Endothelial cell of umbilical vein (primary cell): ENCODE data around the gene FAM120A. TPM values are rescaled to one million over a fixed set of nuclear protein-coding genes. Genes with fewer than 3 reads are reported as not detected.

Experiments
- BruUV-seq: library from RNA; stranded (reverse); fragments of 400-500 nt; replicated peaks from 2 replicates; lab custom pipeline; 2021; lab: Mats Ljungman, UMichigan
- CTCF ChIA-PET: fragments of 300-600, 350-600 bp; sonication (Branson Sonifier 250); formaldehyde crosslinking; loops from one replicate; lab custom pipeline; 2021; ENCODE audit warnings: antibody characterized with exemption, inconsistent platforms; lab: Charles Lee
- POLR2A ChIA-PET: fragments of 300-600, 350-600 bp; sonication (Branson Sonifier 250); formaldehyde crosslinking; loops from one replicate; lab custom pipeline; 2021; ENCODE audit warnings: antibody characterized with exemption, inconsistent platforms; lab: Charles Lee
- DNase-seq: peaks from one replicate; pipeline ENCODE4 v3.0.0-alpha.2; 2011; ENCODE audit warnings: low read depth, low spot score
- FAIRE-seq: peaks from 2 replicates; lab custom pipeline; 2011; peaks lifted over from hg19 to GRCh38; lab: Jason Lieb, UNC
- H2AFZ ChIP-seq: 2 replicates; pipeline ENCODE4 v1.6.0; 2012; ENCODE audit warnings: low read depth, low read length, control low read depth, inconsistent platforms
- H3K27ac ChIP-seq: 2 replicates; pipeline ENCODE4 v1.5.1; 2011; ENCODE audit warnings: low read depth, mild to moderate bottlenecking, control low read depth, low read length, moderate library complexity; ENCODE audit not compliant: insufficient read depth
- H3K27me3 ChIP-seq, 2 experiments: 2 replicates each; pipeline versions ENCODE4 v1.6.0 to v1.6.1; 2011; ENCODE audit warnings: low read length in 2 of 2, mixed read lengths in 1 of 2; ENCODE audit not compliant: control insufficient read depth in 2 of 2, insufficient read depth in 2 of 2
- H3K36me3 ChIP-seq, 2 experiments: 2 replicates in 1 of 2; 3 replicates in 1 of 2; pipeline ENCODE4 v1.5.1; 2011; ENCODE audit warnings: low read length in 2 of 2, mild to moderate bottlenecking in 1 of 2, moderate library complexity in 1 of 2; ENCODE audit not compliant: control insufficient read depth in 2 of 2, insufficient read depth in 2 of 2; ENCODE audit errors: extremely low read depth in 1 of 2
- H3K4me1 ChIP-seq: 3 replicates; pipeline ENCODE4 v1.5.1; 2011; ENCODE audit warnings: mild to moderate bottlenecking, low read length; ENCODE audit not compliant: control insufficient read depth, insufficient read depth; ENCODE audit errors: extremely low read depth
- H3K4me2 ChIP-seq: 2 replicates; pipeline ENCODE4 v1.6.1; 2011; ENCODE audit warnings: low read length, control low read depth, mixed read lengths; ENCODE audit not compliant: insufficient read depth
- H3K4me3 ChIP-seq, 3 experiments: fragments of 200-600 bp in 1 of 3; sonication (generic), shearing (Covaris generic) in 1 of 3; replicated peaks in 1 of 3; 2 replicates each; pipeline ENCODE4 v1.5.1; 2011 to 2016; ENCODE audit warnings: control low read depth in 3 of 3, low read length in 3 of 3, mild to moderate bottlenecking in 2 of 3, inconsistent platforms in 1 of 3, low read depth in 1 of 3, moderate library complexity in 1 of 3; ENCODE audit not compliant: insufficient read depth in 1 of 3
- H3K79me2 ChIP-seq: 2 replicates; pipeline ENCODE4 v1.6.0; 2012; ENCODE audit warnings: low read length, inconsistent platforms; ENCODE audit not compliant: control insufficient read depth, insufficient read depth
- H3K9ac ChIP-seq: replicated peaks from 2 replicates; pipeline ENCODE3; 2011; ENCODE audit warnings: low read length, control low read depth; ENCODE audit not compliant: insufficient read depth; ENCODE audit errors: extremely low read depth
- H3K9me1 ChIP-seq: replicated peaks from 3 replicates; pipeline ENCODE4 v1.6.0; 2011; ENCODE audit warnings: mild to moderate bottlenecking, low read length; ENCODE audit not compliant: control insufficient read depth, insufficient read depth; ENCODE audit errors: extremely low read depth
- H3K9me3 ChIP-seq: replicated peaks from 2 replicates; pipeline ENCODE4 v1.5.1; 2012; ENCODE audit warnings: low read length, inconsistent platforms; ENCODE audit not compliant: control insufficient read depth, insufficient read depth
- H4K20me1 ChIP-seq: replicated peaks from 2 replicates; pipeline ENCODE3; 2011; ENCODE audit warnings: mild to moderate bottlenecking, low read length; ENCODE audit not compliant: control insufficient read depth, insufficient read depth; ENCODE audit errors: extremely low read depth
- EZH2 ChIP-seq: IDR thresholded peaks from 2 replicates; pipeline ENCODE4 v1.6.1; 2012; ENCODE audit warnings: borderline replicate concordance, low read depth, mild to moderate bottlenecking, moderate library complexity, low read length, inconsistent platforms; ENCODE audit not compliant: severe bottlenecking
- FOS ChIP-seq: IDR thresholded peaks from 2 replicates; pipeline ENCODE4 v1.6.1; 2011; ENCODE audit warnings: mild to moderate bottlenecking, low read length, moderate library complexity, borderline replicate concordance; ENCODE audit not compliant: insufficient read depth
- GATA2 ChIP-seq: IDR thresholded peaks from 2 replicates; pipeline ENCODE4 v1.7.0; 2011; ENCODE audit warnings: low read depth, mild to moderate bottlenecking, moderate library complexity, mixed read lengths, low read length; ENCODE audit not compliant: insufficient read length, insufficient read depth
- JUN ChIP-seq: IDR thresholded peaks from 2 replicates; pipeline ENCODE4 v1.6.1; 2011; ENCODE audit warnings: borderline replicate concordance, low read depth; ENCODE audit not compliant: insufficient read length, insufficient read depth
- MYC ChIP-seq: IDR thresholded peaks from one replicate; pipeline ENCODE4 v1.6.1; 2011; ENCODE audit warnings: mild to moderate bottlenecking, low read depth, low read length
- POLR2A ChIP-seq: IDR thresholded peaks from 2 replicates; pipeline ENCODE4 v1.6.1; 2012; ENCODE audit warnings: low read depth, mild to moderate bottlenecking, control low read depth, low read length
- POLR2AphosphoS5 ChIP-seq: IDR thresholded peaks from 2 replicates; pipeline ENCODE4 v1.6.1; 2012; ENCODE audit warnings: low read depth, mild to moderate bottlenecking, control low read depth, low read length, moderate library complexity; ENCODE audit not compliant: insufficient read depth
- dilution Hi-C: fragments of 300-500 bp; cut with MboI; formaldehyde crosslinking; loops from one replicate; pipeline ENCODE4 v1.15.0; 2019; ENCODE audit warnings: low sequenced_read_pairs; ENCODE audit not compliant: extremely low pct_ligation_motif_present
- intact Hi-C: fragments of 100-400 bp; cut with micrococcal nuclease; formaldehyde crosslinking; loops from one replicate; pipeline ENCODE4 v1.10.0; 2022
- polyA plus RNA-seq, 4 experiments: library from polyadenylated mRNA; depleted of rRNA in 3 of 4; stranded (reverse) in 3 of 4; unstranded in 1 of 4; fragments of >200 nt; gene quantifications; 2 replicates each; pipeline versions ENCODE4 v1.2.1 to v1.2.3, GENCODE V29; 2011 to 2012; ENCODE audit warnings: missing spikeins in 1 of 4
- total RNA-seq: library from RNA; stranded (reverse); gene quantifications from 2 replicates; pipeline ENCODE4 v1.2.3, GENCODE V29; 2021
- TF ChIP-seq, protein P1 (sequence below), 2 donors: IDR thresholded peaks; 1 replicate in 1 of 2; 2 replicates in 1 of 2; pipeline ENCODE4 v1.5.1; 2011; ENCODE audit warnings: low read length in 2 of 2, mild to moderate bottlenecking in 2 of 2, moderate library complexity in 2 of 2, control low read depth in 1 of 2, inconsistent platforms in 1 of 2, low read depth in 1 of 2; ENCODE audit not compliant: insufficient read depth in 1 of 2; ENCODE audit errors: extremely low read depth in 1 of 2
- TF ChIP-seq, protein P2 (sequence below): IDR thresholded peaks from 2 replicates; pipeline ENCODE4 v1.6.1; 2011; ENCODE audit not compliant: insufficient read depth, insufficient read length

Gene FAM120A
- total and polyA plus RNA-seq, 2 donors (not counting 3 experiments of a cell fraction or from before 2014, with no cell fraction given) = 66.8 to 126 TPM

- H3K9me3 ChIP-seq = no peaks in the 10 kb centered on the region
- peaks cover 11% of the 10 kb centered on the region for H4K20me1 ChIP-seq
- CTCF ChIA-PET = interaction anchor here (1.6 to 3.1 kb wide), 4 partner anchors 11 to 114 kb away, joined by 6 to 46 read pairs (median 22); no protein-coding TSS in a partner anchor
- intact Hi-C loops (loop anchor here (1.0 to 5.0 kb wide), 6 partner anchors 50 to 578 kb away; no protein-coding TSS in a partner anchor), dilution Hi-C loops (no loop called here)
- H3K9me1 ChIP-seq = no peaks in the 10 kb centered on the region
- peak overlapping the region; percentile 91 for H3K4me2 ChIP-seq
- peaks cover 5 to 6% of the 10 kb centered on the region in 2 experiments for H3K36me3 ChIP-seq
- H3K4me1 ChIP-seq = peaks cover 11% of the 10 kb centered on the region
- H3K27ac ChIP-seq = peak overlapping the region; percentile 58
- TF ChIP-seq GATA2 = no peak
- TF ChIP-seq POLR2AphosphoS5 = no peak
- no peak for TF ChIP-seq POLR2A
- TF ChIP-seq, protein P1, sequence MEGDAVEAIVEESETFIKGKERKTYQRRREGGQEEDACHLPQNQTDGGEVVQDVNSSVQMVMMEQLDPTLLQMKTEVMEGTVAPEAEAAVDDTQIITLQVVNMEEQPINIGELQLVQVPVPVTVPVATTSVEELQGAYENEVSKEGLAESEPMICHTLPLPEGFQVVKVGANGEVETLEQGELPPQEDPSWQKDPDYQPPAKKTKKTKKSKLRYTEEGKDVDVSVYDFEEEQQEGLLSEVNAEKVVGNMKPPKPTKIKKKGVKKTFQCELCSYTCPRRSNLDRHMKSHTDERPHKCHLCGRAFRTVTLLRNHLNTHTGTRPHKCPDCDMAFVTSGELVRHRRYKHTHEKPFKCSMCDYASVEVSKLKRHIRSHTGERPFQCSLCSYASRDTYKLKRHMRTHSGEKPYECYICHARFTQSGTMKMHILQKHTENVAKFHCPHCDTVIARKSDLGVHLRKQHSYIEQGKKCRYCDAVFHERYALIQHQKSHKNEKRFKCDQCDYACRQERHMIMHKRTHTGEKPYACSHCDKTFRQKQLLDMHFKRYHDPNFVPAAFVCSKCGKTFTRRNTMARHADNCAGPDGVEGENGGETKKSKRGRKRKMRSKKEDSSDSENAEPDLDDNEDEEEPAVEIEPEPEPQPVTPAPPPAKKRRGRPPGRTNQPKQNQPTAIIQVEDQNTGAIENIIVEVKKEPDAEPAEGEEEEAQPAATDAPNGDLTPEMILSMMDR (IDR thresholded peaks at IDR 0.05; ENCODE audit: extremely low read depth in 1 of 2, insufficient read depth in 1 of 2, low read depth in 1 of 2, low read length in 2 of 2) = no peak
- TF ChIP-seq, protein P2, sequence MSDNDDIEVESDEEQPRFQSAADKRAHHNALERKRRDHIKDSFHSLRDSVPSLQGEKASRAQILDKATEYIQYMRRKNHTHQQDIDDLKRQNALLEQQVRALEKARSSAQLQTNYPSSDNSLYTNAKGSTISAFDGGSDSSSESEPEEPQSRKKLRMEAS = no peak
- TF ChIP-seq JUN = no peak
- TF ChIP-seq MYC = no peak
- no peak for TF ChIP-seq FOS
- TF ChIP-seq EZH2 = no peak
- POLR2A ChIA-PET = interaction anchor here (1.4 kb wide), 1 partner anchor 114 kb away, joined by 6 read pairs; no protein-coding TSS in a partner anchor
- H3K79me2 ChIP-seq = peaks cover 73% of the 10 kb centered on the region
- FAIRE-seq (no peak), DNase-seq (no peak)
- no peaks in the 10 kb centered on the region for H3K27me3 ChIP-seq
- peak overlapping the region; percentile 89 for H3K9ac ChIP-seq
- peak overlapping the region; percentile 85 to 99 (median 88) for H3K4me3 ChIP-seq
- H2AFZ ChIP-seq = peak overlapping the region; percentile 37
- BruUV-seq = no TSS peak
Observed at GRCh38 chr9:93452710-93453046, 1.2 kb downstream of the FAM120A start.
